Measurements from ENCODE around the gene CD300LF. TPM values are rescaled to one million over a fixed set of nuclear protein-coding genes. Genes with fewer than 3 reads are reported as not detected.

Gene CD300LF
- total RNA-seq, 1 experiment from 2014 or later: not detected

DNA sequence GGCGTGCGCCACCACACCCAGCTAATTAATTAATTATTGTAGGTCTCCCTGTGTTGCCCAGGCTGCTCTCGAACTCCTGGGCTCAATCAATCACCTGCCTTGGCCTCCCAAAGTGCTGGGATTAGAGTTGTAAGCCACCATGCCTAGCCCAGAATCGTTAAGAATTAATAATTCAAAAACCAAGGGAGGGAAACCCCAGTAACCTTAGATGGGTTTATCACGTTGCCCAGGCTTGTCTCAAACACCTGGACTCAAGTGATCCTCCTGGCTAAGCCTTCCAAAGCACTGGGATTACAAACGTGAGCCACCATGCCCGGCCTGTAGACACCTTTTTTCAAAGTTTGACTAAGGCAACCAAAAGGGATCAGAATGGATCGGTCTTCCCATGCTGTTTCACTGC is 21.6 kb downstream of the CD300LF start:
- DNase-seq (ENCODE audit: low read depth): no peak

DNA sequence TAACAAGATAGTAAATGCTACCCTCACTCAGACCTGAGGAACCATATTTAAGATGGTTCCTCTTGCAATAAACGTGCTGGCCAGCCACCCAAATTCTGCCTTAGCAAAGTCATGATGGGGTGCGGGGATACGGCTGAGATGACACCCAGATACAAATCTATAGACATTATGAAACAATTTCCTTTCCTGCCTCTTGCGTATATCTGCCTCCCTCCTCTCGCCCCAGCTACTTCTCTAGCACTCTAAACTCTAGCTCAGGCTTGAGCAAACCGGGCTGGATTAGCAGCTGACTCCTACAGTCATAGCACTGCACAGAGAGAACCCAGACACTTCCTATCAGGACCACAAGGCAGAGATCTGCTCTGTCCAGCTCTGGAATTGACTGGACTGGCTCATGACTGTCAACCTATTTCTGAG is 22.3 kb downstream of the CD300LF start:
- DNase-seq (ENCODE audit: low read depth): no peak

DNA sequence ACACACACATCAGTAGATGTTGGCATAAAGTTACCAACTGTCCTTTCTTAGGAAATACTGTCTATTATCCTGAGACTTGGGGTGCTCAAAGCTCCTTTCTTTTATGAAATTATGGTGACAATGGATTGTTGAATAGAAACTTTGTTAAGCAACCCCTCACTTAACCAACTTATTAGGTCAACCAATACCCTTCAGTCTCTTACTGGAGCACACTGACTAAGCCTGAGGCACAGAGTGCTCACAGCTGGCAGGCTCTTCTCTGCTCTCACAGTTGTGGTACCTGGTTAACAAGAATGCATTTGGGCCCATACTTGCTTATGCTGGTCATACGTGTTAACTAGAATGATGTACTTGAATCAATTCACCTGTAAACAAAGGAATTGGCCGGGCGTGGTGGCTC is 24.8 kb downstream of the CD300LF start:
- no peak for DNase-seq (ENCODE audit: low read depth)

DNA sequence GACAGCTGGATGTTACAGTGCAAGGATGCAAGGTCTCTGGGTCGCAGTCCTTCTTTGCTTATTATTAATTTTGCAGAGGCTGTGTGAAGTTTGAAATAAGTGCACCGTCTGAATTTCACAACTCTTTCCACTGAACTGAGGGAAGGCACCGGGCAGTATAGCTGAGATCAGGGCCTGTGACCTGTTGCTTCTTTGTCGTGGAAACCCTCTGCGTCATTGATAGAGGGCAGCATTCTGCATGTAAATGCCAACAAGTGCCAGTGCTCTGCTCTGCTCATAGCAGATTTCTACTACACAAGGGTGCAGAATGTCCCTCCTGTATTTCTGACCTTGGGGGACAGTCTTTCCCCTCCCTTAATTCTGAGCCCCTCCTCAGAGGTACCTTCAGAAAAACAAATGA is 26.0 kb downstream of the CD300LF start:
- DNase-seq (ENCODE audit: low read depth): no peak

DNA sequence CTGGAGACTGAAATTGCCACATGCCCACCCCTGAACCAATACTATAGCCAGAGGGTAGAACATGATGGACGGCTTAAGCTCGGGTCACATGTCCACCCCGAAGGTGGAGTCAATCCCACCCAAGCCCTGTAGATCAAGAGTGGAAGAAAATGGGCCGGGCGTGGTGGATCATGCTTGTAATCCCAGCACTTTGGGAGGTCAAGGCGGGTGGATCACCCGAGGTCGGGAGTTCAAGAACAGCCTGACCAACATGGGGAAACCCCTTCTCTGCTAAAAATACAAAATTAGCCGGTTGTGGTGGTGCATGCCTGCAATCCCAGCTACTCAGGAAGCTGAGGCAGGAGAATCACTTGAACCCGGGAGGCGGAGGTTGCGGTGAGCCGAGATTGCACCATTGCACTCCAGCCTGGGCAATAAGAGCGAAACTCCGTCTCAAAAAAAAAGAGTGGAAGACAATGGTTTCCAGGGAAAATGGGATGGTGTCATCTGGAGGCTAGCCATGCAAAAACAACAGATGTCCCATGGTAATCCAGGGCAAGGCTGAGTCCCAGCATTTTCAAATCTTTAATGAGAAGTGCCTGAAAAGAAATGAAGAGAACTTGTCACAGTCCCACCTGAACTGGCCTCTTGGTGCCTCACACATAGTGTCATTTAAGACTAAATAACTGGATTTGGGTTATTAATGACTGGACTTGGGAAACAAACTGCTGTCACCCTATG is 30.1 kb downstream of the CD300LF start:
- DNase-seq (ENCODE audit: low read depth): no peak

DNA sequence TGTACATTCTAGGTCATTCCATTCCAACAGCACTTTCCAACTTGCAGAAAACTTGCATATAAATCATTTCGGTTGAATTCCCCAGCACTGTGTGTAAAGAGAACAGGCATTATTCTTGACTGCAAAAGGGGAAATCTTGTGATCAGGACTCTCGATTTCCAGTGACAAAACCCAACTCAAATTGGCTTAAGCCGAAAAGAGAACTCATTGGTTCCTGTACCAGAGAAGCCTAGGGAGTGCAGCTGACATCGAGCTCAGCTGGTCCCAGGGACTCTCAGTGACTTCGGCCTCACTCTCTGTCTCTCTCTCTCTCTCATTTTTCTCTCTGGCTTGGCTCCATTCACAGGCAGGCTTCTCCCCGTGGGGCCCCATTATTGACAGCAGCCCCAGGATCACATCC is 30.7 kb downstream of the CD300LF start:
- no peak for DNase-seq (ENCODE audit: low read depth)

DNA sequence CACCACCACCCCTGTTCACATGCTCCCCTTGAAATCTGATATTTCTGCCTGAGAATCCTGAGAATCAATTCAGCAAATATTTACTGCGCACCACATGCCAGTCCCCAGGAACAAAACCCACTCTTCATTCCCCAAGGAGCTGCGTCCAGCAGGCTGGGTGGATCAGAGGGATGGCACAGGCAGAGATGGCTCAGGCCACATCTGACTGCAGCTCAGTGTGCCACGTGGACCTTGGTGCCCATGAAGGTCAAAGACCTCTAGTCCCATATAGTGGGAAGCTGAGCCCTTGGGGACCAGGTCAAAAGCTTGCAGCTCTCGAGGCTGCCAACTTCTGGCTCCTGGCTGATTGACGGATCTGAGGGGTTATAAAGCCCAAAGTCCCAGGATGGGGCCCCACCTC is 31.8 kb downstream of the CD300LF start:
- no peak for DNase-seq (ENCODE audit: low read depth)

DNA sequence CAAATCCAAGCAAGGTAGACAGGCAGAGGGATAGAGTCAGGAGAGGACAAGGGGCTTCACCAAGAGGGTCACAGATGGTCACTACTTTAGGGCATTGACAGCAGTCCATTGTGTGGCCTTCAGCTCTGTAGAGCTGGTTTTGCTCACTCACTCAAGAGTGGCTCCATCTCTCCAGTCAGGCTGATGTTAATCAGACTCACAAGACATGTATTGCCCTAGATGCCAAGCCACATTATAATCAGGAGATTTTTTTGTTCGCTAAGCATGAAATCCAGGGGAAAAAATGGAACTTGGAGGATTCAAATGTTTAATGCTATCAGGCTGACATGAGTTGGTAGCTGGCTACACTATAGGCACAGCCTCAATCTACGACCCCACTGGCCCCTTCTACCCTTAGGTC is 32.5 kb downstream of the CD300LF start:
- no peak for DNase-seq (ENCODE audit: low read depth)

DNA sequence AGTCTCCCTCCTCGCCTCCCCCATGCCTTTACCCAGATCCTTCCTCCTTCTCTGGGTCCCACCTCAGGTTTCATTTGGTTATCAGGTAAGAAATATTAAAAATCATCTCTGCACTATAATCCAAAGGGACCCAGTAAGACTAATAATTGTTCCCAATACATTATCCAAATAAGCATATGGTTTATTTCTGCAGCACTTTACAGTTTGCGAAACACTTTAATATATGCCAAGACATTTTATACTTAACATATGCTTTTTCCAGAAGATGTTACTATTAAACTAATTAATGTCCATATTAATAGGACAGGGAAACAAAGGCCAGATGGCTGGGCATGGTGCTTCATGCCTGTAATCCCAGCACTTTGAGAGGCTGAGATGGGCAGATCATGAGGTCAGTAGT is 33.3 kb downstream of the CD300LF start:
- no peak for DNase-seq (ENCODE audit: low read depth)

DNA sequence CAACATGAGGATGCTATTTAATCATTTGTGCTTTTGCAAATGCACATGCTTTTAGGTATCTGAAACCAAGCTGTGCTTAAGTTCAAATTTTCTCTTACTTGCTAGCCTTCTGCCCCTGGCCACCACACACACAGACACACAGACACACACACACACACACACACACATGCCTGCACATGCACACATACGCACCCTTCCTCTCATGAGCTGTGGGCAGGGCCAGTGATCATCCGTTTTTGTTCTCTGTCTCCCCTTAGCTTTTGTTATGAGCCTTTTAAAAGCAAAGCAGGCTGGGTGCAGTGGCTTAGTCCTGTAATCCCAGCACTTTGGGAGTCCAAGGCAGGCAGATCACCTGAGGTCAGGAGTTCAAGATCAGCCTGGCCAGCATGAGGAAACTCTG is 34.2 kb downstream of the CD300LF start:
- DNase-seq (ENCODE audit: low read depth): no peak

DNA sequence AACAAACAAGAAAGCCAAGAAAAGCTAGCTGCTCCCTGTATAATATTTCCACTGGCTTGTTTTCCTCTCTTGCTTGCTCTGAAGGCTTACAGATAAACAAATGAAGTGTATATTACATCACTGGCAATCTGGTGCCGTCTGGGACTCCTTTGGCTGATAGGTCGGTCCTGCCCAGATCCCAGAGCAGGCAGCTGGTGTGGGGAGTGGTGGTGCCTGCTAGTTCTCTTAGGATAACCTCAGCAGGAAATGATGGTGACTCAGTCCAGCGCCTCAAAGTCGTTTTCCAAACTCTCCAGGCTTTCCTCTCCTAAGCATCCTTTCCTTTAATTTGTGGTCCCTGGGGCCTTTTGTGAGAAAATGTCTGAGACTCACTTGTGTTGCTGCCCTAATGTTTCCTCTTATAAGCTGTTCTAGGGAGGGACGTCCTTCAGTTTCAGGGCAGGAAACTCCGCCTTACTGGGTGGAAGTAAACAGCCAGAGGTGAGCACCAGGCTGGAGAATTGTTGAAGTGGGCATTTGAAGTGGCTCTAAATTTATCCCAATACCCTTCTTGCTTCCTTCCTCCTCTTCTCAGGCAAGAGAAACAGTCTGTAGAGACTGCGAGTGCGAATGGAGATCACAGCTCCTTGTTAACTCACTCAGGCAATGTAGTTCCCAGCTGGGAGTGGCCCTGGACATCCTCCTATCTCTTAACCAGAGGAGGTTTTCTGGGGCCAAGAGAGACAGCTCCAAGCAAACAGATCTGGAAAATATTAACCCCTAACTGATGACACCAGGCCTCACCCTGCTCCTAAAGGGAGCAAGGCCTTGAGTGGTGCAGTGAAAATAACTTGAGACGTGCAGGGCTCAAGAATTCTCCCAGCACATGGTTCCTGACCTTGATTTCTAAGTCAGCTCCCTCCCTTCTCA is 34.9 kb downstream of the CD300LF start:
- peak; percentile 46 for DNase-seq (ENCODE audit: low read depth)

DNA sequence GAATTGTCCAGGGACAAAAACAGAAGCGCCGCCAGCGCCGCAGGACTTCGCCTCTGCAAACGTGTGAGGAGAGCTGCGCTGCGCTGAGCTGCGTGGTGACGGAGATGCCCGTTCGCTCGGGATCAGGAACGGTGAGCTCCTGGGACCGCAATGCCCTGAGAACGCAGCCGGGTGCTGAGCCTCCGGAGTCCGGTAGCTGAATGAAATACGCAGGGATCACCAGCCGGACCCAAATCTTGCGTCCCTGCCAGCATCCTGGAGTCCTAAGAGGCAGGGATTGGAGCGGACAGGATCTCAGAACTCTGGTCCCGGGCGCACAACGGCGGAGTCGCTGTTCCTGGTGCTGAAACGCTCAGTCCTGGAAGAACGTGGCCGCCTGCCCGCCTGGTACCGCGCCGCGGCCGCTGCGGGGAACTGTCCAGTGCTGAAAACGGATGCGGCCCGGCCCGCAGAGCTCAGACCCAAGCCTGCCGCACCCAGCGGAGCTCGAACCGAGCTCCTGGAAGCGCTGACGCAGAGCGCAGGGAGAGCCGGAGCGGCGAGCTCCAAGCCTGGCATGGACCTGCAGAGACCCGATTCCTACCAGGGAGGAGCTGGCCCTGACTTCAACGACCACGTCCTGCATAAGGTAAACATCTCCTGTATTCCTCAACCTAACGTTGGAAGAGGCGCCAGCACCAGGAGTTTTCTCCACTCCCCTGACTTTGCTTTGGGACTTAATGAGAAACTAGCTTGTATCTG is 41.5 kb downstream of the CD300LF start:
- DNase-seq (ENCODE audit: low read depth): peak; percentile 68

DNA sequence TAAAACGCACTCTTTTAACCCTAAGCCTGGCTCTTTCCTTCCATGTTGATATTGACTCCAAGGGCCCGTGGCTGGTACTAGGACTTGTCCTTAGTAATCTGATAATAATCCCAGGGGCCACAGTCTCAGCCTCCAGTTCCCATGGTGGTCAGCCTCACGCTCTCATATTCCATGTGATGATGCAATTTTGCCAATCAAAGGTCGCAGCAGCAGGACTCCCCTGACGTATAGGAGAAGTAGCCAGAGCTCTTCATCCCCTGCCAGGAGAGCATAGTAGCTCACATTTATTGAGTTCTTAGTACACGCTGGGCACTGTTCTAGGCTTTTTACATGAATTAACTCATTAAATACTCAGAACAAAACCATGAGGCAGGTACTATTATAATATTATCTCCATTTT is 42.4 kb downstream of the CD300LF start:
- no peak for DNase-seq (ENCODE audit: low read depth)

DNA sequence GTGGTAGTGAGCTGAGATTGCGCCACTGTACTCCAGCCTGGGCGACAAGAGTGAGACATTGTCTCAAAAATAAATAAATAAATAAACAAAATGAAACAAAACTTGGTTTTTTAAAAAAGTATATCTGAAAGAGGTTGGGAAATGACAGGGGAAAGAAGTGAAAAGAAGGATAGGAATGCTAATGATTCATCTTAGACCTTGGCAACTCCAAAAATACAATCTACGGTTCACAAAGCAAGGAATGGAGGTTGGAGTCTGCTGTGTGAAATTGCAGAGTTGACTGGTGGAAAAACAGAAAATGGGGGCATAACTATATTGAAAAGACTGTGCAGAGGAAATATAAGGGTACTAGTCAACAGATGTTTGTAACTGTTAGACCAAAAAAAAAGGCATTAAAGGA is 49.2 kb downstream of the CD300LF start:
- no peak for DNase-seq (ENCODE audit: low read depth)

DNA sequence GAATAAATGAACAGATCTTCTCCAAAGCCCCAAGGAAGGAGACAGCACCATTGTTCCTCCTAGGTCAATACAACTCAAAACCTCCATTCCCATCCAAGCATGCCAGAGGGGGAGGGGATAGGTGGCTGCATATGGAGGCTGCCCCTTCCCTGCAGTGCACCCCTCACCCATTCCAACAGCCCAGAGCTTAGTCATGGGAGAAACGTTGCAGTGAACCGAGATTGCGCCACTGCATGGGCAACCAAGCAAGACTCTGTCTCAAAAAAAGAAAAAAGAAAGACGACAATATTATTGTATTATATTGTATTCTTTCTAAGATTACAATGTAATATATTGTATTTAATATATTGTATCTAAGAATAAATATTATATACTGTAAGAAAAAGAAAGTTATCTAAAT is 52.8 kb downstream of the CD300LF start:
- no peak for DNase-seq (ENCODE audit: low read depth)

DNA sequence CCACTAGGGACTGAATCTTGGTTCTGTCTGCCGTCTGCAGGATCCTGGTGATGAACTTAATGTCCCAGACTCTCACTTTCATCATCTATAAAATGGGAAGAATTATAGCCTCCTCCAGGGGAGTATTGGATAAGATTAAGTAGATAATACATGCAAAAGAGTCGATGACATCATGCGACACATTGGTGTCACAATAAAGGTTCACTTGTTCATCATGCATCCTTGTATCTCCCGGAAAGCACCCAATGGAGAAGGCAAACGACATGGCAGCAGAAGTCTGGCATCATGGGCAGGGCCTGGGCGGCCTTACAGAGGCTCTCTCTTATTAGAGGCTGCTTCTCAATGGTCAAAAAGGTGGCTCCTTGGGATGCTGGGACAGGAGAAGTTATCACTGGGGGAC is 54.1 kb downstream of the CD300LF start:
- no peak for DNase-seq (ENCODE audit: low read depth)

DNA sequence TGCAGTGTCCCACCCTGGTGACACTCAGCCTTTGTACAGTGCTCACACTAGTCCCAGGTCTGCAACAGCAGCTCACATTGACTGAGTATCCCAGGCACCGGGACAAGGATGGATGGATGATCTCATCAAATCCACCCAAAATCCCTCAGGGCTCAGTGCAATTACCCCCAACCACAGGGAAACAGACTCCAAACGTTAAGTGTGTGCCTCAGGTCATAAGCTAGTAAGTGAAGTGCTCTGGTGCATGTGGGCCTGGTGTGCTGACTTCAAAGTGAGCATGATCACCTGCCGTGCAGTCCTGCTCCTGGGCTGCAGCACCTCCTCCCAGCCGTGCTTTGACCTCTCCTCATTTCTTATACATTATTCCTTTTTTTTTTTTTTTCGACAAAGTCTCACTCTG is 58.0 kb downstream of the CD300LF start:
- DNase-seq (ENCODE audit: low read depth): no peak

DNA sequence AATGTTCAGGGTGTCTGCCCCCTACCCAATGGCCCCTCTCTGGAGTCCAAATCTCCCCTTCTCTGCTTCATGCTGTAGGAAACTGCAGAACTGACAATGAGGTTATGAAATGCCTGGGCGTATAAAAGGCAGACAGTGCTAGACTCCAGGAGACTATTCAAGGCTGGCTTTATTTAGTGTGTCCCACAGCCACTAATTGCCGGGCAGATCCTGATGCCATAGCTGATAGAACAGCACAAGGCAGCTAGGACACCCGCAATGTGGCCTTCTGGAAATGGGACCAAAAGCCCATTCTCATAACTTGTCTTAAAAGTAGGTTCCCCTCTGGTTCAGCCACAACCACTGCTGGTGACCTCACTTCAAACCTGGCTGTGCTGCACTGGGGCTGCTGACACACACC is 60.7 kb downstream of the CD300LF start:
- DNase-seq (ENCODE audit: low read depth): no peak

DNA sequence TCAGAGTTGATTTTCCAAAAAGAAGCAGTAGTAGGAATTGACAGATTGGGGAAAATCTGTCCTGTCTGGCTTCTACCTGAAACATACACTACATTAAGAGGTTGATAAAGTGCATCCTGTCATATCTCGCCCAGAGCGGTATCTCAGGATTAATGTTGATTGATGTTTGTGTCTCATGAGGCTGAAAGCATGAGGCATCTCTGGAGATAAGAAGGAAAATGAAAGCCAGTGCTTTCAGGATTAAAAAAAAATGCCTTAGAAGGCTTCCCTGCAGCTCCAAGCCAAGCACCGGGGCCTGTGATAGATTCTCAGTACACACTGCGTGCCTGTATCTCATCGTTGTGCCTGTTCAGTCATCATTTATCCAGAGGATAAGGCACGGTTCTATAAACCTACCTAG is 62.8 kb downstream of the CD300LF start:
- DNase-seq (ENCODE audit: low read depth): no peak

DNA sequence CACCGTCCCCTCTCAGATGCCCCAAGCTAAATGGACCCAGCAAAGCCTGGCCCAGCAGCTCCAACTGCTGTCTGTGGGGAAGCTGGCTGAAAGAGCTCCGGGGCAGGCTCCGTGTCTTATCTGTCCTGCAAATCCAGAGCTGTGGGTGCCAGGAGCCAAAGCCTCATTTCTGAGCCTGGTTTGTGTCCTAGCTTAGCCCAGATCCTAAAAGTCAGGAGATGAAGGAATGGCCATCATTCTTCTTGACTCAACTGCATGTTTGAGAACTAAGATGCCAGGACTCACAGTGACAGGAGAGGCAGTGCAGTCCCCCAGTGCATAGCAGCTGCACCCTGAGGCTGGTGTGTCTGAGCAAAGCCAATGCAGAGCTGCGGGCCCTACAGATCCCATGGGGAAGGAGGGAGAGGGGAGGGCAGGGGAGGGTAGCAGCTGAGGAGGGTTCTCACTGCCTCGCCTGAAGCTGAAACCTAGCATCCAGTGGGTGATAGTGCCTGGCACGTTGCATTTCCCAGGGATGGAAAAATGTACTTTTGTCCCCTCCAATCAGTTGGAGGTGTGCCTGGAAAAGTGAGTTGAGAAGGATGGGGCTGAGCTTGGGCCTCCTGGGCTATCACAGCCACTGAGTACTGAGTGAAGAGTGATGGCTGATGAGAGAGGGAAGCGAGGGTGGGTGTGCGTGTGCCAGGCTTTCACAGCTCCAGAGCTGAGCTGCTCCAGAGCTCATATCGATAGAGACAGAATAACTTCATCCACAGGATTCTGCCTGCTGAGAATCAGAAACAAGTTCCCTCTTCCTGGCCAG is 64.7 kb downstream of the CD300LF start:
- DNase-seq (ENCODE audit: low read depth): no peak

DNA sequence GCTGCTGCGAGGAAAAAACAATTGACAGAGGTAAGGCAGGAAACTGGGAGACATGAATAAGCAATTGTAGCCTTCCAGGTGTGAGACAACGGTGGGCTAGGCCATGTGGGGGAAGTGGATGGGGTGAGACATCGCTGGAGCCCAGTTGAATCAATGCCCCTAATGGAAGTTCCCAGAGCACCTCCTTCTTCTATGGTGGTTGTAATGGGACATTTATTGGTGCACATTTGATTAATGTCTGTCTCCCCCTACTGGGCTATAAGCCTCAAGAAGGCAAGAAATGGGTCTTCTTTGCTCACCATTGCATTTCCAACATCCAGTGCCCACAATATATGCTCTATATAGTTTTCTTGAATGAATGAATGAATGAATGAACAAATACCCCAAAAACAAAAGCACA is 66.5 kb downstream of the CD300LF start:
- DNase-seq (ENCODE audit: low read depth): peak; percentile 50

Data from HT1080 (cell line).